Measurements from ENCODE around the gene XCL2.

Gene XCL2

GRCh38 chr1:168565825-168566224, 22.0 kb upstream of the XCL2 start:
- DNase-seq = no peak
- H3K9me3 Mint-ChIP-seq = no peaks in the 10 kb centered on the region
- H3K27me3 Mint-ChIP-seq (ENCODE audit: low read depth, poor library complexity) = no peaks in the 10 kb centered on the region
- TF ChIP-seq, protein P1, sequence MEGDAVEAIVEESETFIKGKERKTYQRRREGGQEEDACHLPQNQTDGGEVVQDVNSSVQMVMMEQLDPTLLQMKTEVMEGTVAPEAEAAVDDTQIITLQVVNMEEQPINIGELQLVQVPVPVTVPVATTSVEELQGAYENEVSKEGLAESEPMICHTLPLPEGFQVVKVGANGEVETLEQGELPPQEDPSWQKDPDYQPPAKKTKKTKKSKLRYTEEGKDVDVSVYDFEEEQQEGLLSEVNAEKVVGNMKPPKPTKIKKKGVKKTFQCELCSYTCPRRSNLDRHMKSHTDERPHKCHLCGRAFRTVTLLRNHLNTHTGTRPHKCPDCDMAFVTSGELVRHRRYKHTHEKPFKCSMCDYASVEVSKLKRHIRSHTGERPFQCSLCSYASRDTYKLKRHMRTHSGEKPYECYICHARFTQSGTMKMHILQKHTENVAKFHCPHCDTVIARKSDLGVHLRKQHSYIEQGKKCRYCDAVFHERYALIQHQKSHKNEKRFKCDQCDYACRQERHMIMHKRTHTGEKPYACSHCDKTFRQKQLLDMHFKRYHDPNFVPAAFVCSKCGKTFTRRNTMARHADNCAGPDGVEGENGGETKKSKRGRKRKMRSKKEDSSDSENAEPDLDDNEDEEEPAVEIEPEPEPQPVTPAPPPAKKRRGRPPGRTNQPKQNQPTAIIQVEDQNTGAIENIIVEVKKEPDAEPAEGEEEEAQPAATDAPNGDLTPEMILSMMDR (IDR thresholded peaks at IDR 0.05) = no peak
- H3K4me1 Mint-ChIP-seq = no peaks in the 10 kb centered on the region
- H3K36me3 Mint-ChIP-seq (ENCODE audit: low read depth) = no peaks in the 10 kb centered on the region
- no peak overlapping the region for H3K4me3 Mint-ChIP-seq
- no peak overlapping the region for H3K27ac Mint-ChIP-seq

GRCh38 chr1:168561989-168562388, 18.2 kb upstream of the XCL2 start:
- Mint-ChIP-seq H3K27me3 (ENCODE audit: low read depth, poor library complexity) (no peaks in the 10 kb centered on the region), H3K36me3 (ENCODE audit: low read depth) (no peaks in the 10 kb centered on the region)

DNA sequence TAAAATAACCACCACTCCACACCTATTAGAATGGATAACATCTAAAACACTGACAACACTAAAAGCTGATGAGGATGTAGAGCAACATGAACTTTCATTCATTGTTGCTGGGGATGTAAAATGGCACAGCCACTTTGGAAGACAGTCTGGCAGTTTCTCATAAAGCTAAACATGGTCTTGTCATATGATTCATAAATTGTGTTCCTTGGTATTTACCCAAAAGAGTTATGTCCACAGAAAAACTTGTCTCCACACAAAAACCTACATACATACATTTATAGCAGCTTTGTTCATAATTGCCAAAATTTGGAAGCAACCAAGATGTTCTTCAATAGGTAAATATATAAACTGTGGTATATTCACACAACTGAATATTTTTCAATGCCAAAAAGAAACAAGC, 16.6 kb upstream of the XCL2 start:
- Mint-ChIP-seq H3K4me3 (no peak overlapping the region), H3K27me3 (ENCODE audit: low read depth, poor library complexity) (no peaks in the 10 kb centered on the region), H3K9me3 (no peaks in the 10 kb centered on the region), H3K27ac (no peak overlapping the region), H3K36me3 (ENCODE audit: low read depth) (no peaks in the 10 kb centered on the region), H3K4me1 (no peaks in the 10 kb centered on the region)
- TF ChIP-seq, protein P1 (IDR thresholded peaks at IDR 0.05) = no peak
- DNase-seq = no peak

More at GRCh38 chr1:168561989-168562388, 18.2 kb upstream of the XCL2 start:
- no peak for DNase-seq
- Mint-ChIP-seq H3K27ac (no peak overlapping the region), H3K9me3 (no peaks in the 10 kb centered on the region), H3K4me3 (no peak overlapping the region), H3K4me1 (no peaks in the 10 kb centered on the region)
- TF ChIP-seq, protein P1 (IDR thresholded peaks at IDR 0.05) = no peak

GRCh38 chr1:168556647-168557046, 12.8 kb upstream of the XCL2 start:
- no peaks in the 10 kb centered on the region for H3K36me3 Mint-ChIP-seq (ENCODE audit: low read depth)
- H3K9me3 Mint-ChIP-seq = no peaks in the 10 kb centered on the region
- no peak for DNase-seq
- no peaks in the 10 kb centered on the region for H3K4me1 Mint-ChIP-seq
- H3K27me3 Mint-ChIP-seq (ENCODE audit: low read depth, poor library complexity) = no peaks in the 10 kb centered on the region
- H3K4me3 Mint-ChIP-seq = no peak overlapping the region
- TF ChIP-seq, protein P1 (IDR thresholded peaks at IDR 0.05) = no peak
- H3K27ac Mint-ChIP-seq = no peak overlapping the region

DNA sequence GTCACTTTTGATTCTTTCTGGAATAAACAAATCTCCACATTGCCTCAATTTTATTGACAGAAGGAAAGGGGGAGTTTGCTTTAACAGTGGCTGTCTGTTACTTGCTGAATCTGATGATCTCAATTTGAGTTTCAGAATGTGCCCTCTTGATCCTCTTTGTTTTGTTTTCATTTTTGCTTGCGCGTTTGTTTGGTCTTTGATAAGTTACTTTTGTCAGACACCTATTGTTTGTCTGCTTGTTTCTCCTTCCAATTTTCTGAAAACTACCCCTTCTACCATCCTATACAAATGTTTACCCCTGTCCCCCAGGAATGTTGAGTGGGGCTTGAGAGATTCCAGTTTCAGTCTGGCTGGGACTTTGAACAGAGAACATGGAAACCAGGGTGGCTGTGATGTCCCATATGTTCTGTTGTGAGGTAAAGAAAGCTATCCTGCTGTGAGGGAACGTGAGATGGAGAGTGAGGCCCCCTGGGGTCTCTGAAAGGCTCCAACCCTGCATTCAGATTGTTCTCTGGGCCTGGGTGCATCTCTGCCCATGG, 11.8 kb upstream of the XCL2 start:
- H3K4me3 Mint-ChIP-seq = no peak overlapping the region
- H3K27ac Mint-ChIP-seq = no peak overlapping the region
- TF ChIP-seq, protein P1 (IDR thresholded peaks at IDR 0.05) = no peak
- DNase-seq = no peak
- no peaks in the 10 kb centered on the region for H3K27me3 Mint-ChIP-seq (ENCODE audit: low read depth, poor library complexity)
- H3K4me1 Mint-ChIP-seq = no peaks in the 10 kb centered on the region
- no peaks in the 10 kb centered on the region for H3K36me3 Mint-ChIP-seq (ENCODE audit: low read depth)
- no peaks in the 10 kb centered on the region for H3K9me3 Mint-ChIP-seq
